Measurements from ENCODE around the gene KRTAP10-10.
"Not testable (repeated sequence)": the region's sequence is repeated elsewhere in the genome, so short reads cannot be mapped to it uniquely, and the experiment has no call there.

KRTAP10-10 gene

DNA sequence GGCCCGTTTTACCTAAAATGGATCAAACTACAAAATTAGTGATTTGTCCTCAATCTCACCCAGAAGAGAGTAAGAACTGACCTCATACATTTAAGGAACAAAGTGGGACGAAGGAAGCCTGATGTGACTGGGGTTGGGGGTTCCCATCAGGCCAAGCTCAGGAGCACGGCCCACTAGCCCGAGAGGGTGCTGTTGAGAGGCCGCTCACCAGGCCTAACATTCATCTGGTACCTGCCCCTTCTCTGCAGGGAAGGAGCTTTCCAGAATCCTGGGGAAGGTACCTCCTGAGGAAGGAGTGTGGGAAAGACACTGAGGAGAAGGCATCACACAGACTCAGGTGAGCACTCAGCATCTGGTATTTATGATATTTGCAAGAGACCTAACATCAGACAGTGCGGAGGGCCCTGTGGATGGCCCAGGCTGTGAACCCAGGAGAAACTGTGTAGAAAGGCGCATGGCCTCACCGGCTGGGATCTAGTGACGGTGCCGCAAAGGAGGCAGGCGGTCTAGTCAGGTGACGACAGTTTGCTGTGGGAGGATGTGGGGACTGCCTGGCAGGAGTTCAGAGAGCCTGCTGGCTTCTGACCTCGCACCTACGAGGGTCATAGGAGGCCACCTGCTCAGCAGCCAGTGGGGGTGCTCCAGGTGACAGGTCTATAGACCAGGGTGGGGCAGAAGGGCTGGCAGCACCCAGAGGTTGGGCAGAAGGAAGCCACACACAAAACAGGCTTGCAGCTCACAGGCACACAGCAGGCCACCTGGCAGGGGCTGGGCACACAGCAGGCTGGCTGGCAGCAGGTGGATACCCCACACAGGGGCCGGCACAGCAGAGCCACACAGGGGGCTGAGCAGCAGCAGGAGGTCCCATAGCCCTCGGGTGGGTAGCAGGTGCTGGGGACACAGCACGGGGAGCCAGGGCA is 16.8 kb downstream of the KRTAP10-10 start:
- DNase-seq, result no peak

DNA sequence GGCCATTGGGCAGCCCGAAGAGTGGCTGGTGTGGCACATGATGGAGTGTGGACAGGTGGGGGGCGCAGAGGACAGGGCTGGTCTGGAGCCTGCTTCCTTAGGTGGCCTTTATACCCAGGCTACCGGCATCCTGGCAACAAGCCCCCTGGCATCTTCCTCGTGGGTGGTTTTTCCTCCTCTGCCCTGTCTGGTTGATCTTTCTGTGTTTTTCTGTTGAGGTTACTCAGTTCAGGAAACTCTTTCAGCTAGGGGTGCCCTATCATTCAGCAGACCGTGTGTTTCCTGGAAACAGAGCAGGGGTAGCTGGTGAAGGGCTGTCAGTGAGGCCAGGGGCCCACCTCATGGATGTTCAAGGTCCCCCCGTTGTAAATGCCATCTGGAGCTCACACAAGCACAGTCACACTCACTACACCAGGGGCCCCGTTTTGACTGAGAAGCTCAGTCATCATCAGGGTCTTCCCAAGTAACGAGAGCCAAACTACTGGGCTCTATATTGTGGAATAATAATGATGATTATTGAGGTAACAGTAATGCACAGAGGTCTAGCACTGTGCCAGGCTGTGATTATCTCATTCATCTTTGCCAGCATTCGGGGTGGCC is 17.5 kb downstream of the KRTAP10-10 start, which contains the start of gene KRTAP12-4:
Gene KRTAP12-4, minus strand, starts transcription at position 84 of the 600 bp plus-strand sequence. Its CDS starts 45 bp downstream, at position 39.
- DNase-seq, result no peak

DNA sequence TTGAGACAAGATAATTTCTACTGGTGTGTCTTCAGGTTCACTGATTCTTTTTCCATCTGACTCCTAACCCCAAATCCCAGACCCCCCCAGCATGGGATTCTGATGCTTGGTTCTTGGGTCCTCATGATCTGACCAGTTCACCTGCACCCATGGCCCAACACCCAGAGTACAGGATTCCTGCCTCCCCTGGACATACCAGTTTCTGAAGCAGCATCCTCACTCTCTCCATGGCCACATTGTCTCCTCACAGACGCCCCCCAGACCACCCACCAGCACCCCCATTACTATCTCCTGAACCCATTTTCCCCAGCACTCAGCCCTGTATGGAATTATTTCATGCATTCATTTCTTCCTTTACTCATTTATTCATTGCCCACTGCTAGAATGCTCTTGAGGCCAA is 19.7 kb downstream of the KRTAP10-10 start:
- no peak for DNase-seq

DNA sequence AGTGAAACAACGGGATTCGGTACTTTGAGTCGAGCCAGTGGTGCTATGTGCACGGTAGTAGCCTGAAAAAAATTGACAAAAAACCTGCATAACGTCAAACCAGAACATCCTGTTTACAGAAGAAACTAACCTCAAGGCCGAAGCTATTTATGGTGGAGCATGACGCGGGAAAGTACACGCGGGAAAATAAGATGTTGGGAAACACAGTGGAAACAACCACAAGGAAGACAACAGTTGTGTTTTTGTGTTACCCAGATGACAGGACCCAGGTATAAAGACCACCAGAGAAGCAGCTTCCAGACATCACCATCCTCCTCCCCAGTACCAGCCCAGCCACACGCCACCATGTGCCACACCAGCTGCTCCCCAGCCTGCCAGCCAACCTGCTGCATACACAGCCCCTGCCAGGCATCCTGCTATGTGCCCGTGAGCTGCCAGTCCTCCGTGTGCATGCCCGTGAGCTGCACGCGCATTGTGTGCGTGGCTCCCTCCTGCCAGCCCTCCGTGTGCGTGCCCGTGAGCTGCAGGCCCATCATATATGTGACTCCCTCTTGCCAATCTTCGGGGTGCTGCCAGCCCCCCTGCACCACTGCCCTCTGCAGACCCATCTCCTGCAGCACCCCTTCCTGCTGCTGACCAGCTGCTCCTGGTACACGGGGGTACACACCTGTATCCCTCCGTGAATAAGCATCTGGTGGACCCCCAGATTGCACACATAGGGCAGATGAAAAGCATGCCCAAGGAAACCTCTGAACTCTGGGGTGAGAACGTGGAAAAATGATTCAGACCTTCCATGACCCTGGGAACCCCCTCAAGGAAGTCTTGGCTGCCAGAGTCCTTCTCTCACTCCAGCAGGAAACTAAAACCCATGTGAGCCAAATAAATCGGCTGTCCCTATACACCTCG is 20.7 kb downstream of the KRTAP10-10 start, which contains the start of gene KRTAP12-3:
Gene KRTAP12-3, plus strand, starts transcription at position 298 of the 906 bp plus-strand sequence. Its CDS starts 48 bp downstream, at position 346.
- no peak for DNase-seq

DNA sequence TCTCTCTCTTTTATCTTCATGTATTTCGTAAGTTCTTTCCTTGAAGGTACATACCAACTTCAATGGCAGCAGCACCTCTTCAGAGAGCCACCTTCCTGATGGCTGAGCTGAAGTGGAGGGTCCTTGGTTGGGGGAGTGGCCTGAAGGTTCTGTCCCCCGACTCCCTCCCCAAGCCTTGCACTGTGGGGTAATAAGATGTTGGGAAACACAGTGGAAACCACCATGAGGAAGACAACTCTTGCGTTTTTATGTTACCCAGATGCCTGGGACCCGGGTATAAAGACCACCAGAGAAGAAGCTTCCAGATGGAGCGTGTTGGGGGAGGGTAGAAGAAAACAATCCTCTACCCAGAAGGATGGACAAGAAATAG is 21.4 kb downstream of the KRTAP10-10 start:
- no peak for DNase-seq

DNA sequence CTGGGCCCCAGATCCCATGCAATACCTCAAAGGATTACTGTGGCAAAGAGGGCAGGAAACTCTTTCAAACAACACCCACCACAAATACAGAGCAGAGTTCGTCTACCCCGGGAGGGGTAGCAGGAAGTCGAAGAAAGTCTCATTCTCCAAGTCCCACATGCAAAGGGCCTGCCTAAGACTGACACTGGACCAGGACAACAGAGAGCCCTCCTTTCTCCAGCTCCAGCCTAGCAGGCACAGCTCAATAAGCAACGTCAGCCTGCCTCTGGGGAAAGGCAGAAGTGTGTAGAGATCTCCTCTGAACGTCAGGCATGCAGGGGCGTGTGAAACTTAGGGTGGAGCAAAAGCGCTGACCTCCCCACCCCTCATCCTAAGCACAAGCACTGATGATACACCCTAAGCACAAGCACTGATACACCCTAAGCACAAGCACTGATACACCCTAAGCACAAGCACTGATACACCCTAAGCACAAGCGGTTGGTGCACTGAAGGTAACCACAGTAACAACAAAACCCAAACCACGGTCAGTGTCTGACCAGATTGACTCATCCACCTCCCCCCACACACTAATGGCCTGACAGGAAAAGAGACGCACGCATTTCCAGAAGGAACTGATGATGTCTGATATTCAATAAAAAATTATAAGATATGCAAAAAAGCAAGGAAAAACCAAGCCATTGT is 21.9 kb downstream of the KRTAP10-10 start:
- no peak for DNase-seq

DNA sequence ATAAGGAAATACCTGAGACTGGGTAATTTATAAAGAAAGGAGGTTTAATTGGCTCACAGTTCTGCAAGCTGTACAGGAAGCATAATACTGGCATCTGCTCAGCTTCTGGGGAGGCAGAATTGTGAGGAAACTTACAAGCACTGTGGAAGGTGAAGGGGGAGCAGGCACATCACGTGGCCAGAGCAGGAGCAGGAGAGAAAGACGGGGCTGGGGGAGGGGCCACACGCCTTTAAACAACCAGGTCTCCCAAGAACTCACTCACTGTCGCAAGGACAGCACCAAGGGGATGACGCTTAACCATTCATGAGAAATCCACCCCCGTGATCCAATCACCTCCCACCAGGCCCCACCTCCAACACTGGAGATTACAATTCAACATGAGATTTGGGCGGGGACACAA is 24.4 kb downstream of the KRTAP10-10 start:
- not testable (repeated sequence) for DNase-seq

DNA sequence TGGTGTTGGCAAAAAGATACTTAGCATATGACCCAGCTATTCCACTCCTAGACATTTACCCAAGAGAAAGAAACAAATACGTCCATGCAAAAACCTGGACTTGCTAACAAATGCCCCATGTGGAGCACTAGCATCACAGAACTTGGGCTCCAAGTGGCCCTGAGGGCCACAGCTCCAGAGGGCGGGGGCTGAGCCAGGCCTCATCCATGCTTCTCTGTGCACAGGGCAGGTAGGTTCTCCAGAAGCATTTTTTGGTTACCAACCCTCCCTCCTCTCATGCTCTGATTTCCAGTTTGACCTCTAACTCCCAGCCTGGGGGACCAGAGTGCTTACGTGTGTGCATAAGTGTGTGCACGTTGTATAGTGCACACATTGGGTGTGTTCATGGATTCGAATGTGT is 27.5 kb downstream of the KRTAP10-10 start:
- DNase-seq, result no peak

DNA sequence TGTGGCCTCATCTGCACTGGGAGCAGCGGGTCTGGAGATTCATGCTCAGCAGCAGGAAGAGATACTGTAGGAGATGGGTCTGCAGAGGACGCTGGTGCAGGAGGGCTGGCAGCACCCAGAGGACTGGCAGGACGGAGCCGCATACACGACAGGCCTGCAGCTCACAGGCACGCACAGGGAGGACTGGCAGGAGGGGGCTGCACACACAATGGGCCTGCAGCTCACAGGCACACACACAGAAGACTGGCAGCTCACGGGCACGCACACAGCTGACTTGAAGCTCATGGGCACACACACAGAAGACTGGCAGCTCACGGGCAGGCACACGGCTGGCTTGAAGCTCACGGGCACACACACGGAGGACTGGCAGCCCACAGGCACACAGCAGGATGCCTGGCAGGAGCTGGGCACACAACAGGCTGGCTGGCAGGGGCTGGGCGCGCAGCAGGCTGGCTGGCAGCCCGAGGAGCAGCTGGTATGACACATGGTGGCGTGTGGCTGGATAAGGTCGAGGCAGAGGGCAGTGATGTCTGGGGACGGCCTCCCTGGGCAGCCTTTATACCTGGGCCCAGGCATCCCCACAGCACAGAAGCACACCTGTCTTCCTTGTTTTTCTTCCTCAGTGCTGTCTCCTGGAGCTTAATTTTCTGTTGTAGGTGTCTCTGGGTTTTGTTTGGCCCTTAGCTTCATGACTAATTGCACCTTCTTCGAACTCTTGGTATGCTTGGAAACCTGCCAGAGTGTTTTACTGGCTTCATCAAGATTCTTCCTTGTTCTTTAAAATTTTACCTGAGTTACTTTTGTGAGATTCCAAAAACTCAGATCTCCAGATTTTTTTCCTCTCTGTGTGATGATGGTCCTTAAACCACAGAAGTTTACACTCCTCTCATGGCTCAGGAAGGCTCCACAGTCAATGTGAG is 29.5 kb downstream of the KRTAP10-10 start, which contains the start of gene KRTAP12-2:
Gene KRTAP12-2, minus strand, starts transcription at position 527 of the 920 bp plus-strand sequence. Its CDS starts 41 bp downstream, at position 486.
- DNase-seq, result no peak

DNA sequence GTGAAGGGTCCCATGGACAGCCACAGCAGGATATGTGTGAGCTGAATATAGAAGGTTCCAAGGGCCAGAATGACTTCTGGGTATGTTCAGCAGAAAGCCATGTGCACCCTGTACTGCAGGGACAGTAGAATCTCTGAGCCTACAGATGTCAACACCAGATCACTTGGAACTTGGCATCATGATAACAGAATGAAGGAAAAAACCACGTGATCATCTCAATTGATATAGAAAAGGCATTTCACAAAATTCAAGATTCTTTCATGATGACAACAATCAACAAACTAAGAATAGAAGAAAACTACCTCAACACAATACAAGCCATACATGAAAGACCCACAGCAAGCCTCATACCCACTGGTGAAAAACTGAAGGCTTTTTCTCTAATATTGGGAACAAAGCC is 30.5 kb downstream of the KRTAP10-10 start:
- no peak for DNase-seq

DNA sequence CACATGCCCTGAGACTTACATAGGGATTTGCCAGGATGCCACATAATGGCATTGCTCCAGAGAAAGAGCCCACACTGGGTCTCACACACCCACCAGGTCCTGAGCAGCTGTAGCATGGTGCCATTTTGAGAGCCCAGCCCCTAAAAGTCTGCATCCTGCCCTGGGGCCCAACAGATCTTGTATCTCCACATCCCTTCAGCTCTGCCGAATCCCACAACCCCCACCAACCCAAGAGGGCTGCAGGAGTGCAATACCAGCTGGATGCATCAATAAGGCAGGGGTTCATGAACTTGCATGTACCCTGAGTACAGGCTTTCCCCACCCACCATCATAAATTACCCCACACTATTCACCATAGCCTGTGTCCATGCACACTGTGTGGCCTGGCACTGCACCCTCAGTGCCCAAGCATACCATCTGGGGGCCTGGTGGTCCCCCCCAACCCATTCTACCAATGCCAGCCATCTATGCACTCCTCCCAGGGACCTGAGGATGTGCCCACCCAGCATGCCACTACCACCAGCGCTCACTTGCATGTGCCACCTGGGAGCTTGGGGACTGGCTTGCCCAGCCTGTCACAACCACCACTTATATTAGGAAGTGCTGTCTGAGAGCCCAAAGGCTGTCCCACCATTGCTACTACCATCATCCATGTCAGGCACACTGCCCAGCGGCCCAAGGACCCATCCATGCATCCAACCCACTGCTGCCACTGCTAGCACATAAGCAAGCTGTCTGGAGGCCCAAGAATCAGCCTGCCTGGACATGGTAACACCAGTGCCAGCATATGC is 33.7 kb downstream of the KRTAP10-10 start:
- no peak for DNase-seq

DNA sequence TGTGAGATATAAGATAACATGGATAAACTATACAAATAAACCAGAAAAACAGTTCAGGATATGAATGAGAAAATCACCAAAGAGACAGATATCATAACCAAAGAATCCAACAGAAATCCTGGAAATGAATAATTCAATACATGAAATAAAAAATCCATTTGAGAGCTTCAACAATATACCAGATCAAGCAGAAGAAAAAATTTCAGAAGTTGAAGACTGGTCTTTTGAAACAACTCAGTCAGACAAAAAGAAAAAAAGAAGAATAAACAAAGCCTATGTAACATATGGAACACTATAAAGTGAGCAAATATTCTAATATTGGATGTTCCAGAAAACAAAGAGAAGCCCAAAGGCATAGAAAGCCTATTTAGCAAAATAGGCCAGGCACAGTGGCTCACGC is 34.8 kb downstream of the KRTAP10-10 start:
- DNase-seq, result no peak

DNA sequence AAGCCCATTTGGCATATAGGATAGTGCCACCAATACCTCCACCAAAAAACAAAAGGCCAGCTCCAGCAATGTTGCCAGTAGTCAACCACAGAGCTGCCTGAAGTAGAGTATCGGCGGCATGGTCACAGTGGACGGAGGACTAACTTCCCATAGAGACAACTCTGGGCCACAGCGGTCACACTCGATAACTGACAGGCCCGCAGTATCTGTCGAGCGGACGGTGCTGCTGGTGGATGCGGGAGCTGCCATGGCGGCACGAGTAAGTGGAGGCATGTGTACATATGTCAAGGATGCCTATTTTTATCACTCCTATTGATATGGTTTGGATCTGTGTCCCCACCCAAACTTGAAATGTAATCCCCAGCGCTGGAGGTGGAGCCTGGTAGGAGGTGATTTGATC is 40.7 kb downstream of the KRTAP10-10 start:
- no peak for DNase-seq

DNA sequence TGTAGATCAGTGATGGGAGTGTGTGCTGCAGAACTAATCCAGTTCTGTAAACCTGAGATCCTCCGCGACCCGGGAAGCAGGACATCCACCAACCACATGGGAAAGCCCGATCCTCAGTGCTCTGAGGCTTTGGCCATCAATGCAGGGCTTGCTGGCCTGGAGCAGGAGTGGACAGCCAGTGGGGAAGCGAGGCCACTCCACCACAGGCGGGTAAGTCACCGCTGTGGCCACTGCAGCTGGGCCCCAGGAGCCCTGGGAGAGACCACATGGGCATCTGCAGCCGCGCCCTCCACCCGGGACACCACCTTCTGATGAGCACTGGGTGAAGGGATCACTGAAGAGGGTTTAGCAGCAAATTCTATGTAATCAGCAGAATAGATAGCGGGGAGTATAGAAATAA is 44.0 kb downstream of the KRTAP10-10 start:
- no peak for DNase-seq

DNA sequence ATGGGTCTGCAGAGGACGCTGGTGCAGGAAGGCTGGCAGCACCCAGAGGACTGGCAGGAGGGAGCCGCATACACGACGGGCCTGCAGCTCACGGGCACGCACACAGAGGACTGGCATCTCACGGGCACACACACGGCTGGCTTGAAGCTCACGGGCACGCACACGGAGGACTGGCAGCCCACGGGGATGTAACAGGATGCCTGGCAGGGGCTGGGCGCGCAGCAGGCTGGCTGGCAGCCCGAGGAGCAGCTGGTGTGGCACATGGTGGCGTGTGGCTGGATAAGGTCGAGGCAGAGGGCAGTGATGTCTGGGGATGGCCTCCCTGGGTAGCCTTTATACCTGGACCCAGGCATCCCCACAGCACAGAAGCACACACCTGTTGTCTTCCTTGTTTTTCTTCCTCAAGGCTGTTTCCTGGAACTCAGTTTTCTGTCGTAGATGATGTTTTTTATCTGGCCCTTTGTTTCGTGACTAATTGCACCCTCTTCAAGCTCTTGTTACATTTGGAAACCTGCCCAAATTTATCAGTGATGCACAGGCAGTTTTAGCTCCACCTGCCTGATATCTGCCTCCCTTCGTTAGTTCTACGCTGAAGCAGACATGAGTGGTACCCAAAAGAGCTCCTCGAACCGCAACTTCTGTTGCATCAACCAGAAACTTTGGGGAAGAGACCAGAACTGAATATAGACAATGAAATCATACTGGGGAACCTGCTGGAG is 44.9 kb downstream of the KRTAP10-10 start, which contains the start of gene KRTAP12-1:
Gene KRTAP12-1, minus strand, starts transcription at position 303 of the 719 bp plus-strand sequence. Its CDS starts 40 bp downstream, at position 263.
- no peak for DNase-seq

DNA sequence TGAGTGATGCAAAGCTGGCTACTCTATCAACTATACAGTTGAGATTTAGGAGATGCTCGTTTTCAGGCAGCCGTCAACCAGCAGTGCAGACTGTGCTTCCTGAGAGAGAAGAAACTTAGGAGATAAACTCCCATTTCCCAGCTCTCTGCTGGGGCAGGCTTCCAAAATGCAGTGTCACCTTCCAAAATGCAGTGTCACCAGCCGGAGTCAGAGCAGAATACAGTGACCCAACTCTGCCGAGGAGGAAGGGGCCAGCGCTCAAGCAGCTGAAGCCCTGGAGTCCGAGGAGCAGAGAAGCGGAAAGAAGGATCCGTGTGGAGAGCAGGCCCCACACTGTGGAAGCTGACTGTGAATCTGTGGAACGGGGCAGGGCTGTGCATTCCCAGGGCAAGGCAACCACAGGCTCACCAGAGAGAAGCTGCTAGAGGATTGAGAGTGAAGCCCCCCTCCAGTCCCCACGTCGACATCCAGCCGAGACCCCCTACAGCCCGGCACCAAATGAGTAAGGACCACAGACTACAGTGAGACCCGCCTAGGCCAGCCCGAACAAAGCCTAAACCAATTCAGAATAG is 45.5 kb downstream of the KRTAP10-10 start:
- DNase-seq, result no peak

DNA sequence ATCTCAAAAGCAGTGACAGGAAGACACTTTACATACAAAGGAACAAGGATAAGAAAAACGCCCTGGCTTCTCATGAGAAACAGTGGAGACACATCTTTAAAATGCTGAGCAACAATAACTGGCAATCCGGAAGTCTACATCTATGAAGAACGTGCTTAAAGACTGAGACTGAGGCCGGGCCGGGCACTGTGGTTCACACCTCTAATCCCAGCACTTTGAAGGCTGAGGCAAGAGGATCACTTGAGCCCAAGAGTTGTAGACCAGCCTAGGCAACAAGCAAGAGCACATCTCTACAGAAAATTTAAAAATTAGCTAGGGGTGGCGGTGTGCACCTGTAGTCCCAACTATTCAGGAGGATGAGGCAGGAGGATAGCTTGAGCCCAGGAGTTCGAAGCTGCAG is 46.9 kb downstream of the KRTAP10-10 start:
- no peak for DNase-seq

DNA sequence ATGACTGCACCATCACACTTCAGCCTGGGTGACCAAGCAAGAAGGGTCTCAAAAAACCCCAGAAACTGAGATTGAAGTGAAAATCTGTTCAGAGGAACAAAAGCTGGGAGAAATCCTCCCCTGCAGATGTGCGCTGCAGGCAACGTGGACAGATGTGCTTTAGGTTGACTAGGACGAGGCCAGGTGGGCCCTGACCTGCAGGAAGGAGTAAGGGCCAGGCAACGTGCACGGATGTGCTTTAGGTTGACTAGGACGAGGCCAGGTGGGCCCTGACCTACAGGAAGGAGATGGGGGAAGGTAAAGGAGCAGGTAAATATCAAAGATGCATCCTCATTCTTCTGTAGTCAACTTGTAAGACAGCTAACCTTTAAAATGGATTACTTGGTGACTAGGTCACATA is 47.3 kb downstream of the KRTAP10-10 start:
- no peak for DNase-seq

DNA sequence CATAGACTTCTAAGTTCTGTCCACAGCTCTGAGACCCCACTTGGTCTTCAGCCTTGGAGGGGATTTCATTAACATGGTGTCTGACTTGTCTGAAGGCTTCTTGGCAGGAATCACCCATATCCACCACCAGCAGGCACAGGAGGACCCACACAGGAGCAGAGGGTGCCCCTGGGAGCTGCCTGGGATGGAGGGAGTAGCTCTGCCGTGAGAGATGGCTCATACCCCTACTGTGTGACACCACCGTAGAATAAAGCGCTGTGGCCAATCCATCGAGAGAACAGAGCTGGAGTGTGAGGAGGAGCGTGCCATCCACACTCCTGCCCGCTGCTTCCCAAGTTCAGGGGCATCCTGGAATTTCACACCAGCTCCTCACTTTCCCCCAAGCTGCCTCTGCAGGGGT is 47.9 kb downstream of the KRTAP10-10 start:
- not testable (repeated sequence) for DNase-seq

Data from midbrain (tissue), 1 donor.